Liver (tissue), 9 donors: ENCODE data around the gene GPR146. TPM values are rescaled to one million over a fixed set of nuclear protein-coding genes. Genes with fewer than 3 reads are reported as not detected.
"Not testable (repeated sequence)": the region's sequence is repeated elsewhere in the genome, so short reads cannot be mapped to it uniquely, and the experiment has no call there.

Source experiments
- DNase-seq: peaks from one replicate; pipeline ENCODE4 v3.0.0-alpha.2; 2017; ENCODE audit warnings: low spot score
- H3K27ac ChIP-seq, 2 donors: one replicate each; pipeline ENCODE4 v1.7.0; 2013; ENCODE audit warnings: inconsistent platforms in 2 of 2, low read length in 2 of 2, control low read depth in 1 of 2, low read depth in 1 of 2, mild to moderate bottlenecking in 1 of 2
- H3K27me3 ChIP-seq, 4 donors: one replicate each; pipeline versions ENCODE4 v1.6.1 to v1.7.0; 2013; ENCODE audit warnings: low read length in 3 of 4, inconsistent platforms in 1 of 4, mild to moderate bottlenecking in 1 of 4, moderate library complexity in 1 of 4; ENCODE audit not compliant: control insufficient read depth in 4 of 4, insufficient read depth in 4 of 4
- H3K36me3 ChIP-seq, 4 donors: one replicate each; pipeline versions ENCODE4 v1.6.1 to v1.7.0; 2013; ENCODE audit warnings: low read length in 3 of 4, mild to moderate bottlenecking in 3 of 4, low read depth in 1 of 4, moderate library complexity in 1 of 4; ENCODE audit not compliant: control insufficient read depth in 4 of 4, insufficient read depth in 3 of 4
- H3K4me1 ChIP-seq, 4 donors: one replicate each; pipeline versions ENCODE4 v1.6.1 to v1.7.0; 2013; ENCODE audit warnings: low read length in 3 of 4, mild to moderate bottlenecking in 3 of 4, moderate library complexity in 1 of 4; ENCODE audit not compliant: control insufficient read depth in 4 of 4, insufficient read depth in 4 of 4
- H3K4me3 ChIP-seq, 3 donors: one replicate each; pipeline versions ENCODE4 v1.6.1 to v1.7.0; 2013; ENCODE audit warnings: low read length in 3 of 3, control low read depth in 1 of 3, low read depth in 1 of 3, mild to moderate bottlenecking in 1 of 3
- H3K9ac ChIP-seq, 2 donors: one replicate each; pipeline ENCODE4 v1.7.0; 2013; ENCODE audit warnings: low read length in 2 of 2, mild to moderate bottlenecking in 2 of 2, moderate library complexity in 2 of 2, control low read depth in 1 of 2, low read depth in 1 of 2
- H3K9me3 ChIP-seq, 4 donors: one replicate each; pipeline versions ENCODE4 v1.6.1 to v1.7.0; 2013; ENCODE audit warnings: low read length in 3 of 4; ENCODE audit not compliant: control insufficient read depth in 4 of 4
- EGR1 ChIP-seq, 2 donors: IDR thresholded peaks; 2 replicates each; pipeline ENCODE4 v1.6.1; 2016 to 2018; ENCODE audit warnings: antibody characterized with exemption in 2 of 2, low read depth in 2 of 2
- FOXA2 ChIP-seq: IDR thresholded peaks from 2 replicates; pipeline ENCODE4 v1.6.1; 2016; ENCODE audit warnings: antibody characterized with exemption
- HNF4G ChIP-seq: IDR thresholded peaks from 2 replicates; pipeline ENCODE4 v1.6.1; 2016; ENCODE audit warnings: antibody characterized with exemption
- RAD21 ChIP-seq, 2 donors: IDR thresholded peaks; 2 replicates each; pipeline ENCODE4 v1.6.1; 2016; ENCODE audit warnings: antibody characterized with exemption in 2 of 2, mild to moderate bottlenecking in 2 of 2
- RXRA ChIP-seq, 2 donors: IDR thresholded peaks; 2 replicates each; pipeline ENCODE4 v1.6.1; 2017 to 2018; ENCODE audit warnings: antibody characterized with exemption in 2 of 2, mild to moderate bottlenecking in 1 of 2
- ZBTB33 ChIP-seq: IDR thresholded peaks from 2 replicates; pipeline ENCODE4 v1.6.1; 2016; ENCODE audit warnings: antibody characterized with exemption
- WGBS: extraction: QIAGEN DNeasy Blood & Tissue Kit; methylation state at CpG from one replicate; pipeline ENCODE4 v1.1.7; 2013; 5-methylcytosine and 5-hydroxymethylcytosine counted together
- polyA plus RNA-seq, 2 donors: library from polyadenylated mRNA; stranded (reverse) in 1 of 2; unstranded in 1 of 2; fragments of 200-250 nt in 1 of 2; fragments of >200 nt in 1 of 2; fragmentation: Nextera tagmentation in 1 of 2; extraction: Ambion mirVana in 1 of 2; gene quantifications; one replicate each; pipeline versions ENCODE4 v1.2.1 to v1.2.3, GENCODE V29; 2013 to 2015
- total RNA-seq, 2 donors: library from RNA; depleted of rRNA; stranded (reverse); fragments of >200 nt; gene quantifications; one replicate each; pipeline ENCODE4 v1.2.3, GENCODE V29; 2014
- donor health status: healthy.
- donor health status: healthy.
- donor health status: healthy.
- donor health status: healthy.
- donor health status: healthy.

The GPR146 gene
- total and polyA plus RNA-seq, 4 donors = 15.5 to 33.5 (median 26.7) TPM

DNA sequence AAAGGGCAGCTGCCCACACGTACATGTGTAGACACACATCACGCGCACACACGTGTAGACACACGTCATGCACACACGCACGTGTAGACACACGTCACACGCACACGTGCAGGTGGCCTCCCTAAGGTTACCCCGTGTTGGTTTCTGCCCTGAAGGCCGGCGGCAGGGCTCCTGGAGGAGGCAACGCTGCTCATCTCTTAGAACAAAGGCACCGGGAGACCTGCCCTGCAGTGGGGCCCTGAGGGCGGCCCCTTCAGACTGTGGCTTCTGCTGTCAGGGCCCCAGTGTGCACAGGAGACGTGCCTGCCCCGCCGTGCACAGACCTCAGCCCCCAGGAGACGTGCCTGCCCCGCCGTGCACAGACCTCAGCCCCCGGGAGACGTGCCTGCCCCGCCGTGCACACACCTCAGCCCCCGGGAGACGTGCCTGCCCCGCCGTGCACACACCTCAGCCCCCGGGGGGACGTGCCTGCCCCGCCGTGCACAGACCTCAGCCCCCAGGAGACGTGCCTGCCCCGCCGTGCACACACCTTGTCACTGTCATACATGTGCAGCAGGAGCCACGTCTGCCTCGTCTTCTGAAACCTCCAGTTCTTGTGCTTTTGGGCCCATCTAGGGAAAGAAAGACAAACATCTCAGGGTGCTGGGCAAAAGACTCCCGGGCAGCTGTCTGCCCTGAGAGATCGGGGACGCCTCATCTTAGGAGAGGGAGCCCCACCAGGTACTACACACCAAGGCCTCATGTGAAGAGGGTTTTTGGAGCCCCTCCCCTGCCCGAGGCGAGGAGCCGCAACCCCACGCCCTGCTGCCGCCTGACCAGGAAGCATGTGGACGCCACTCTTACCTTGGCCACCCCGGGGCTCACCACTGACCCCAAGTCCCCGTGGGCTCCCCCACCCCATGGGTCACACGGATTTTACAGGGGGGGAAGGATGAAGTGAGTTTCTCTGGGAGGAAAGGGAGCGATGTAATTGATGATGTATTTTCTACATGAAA, 44.1 kb upstream of the GPR146 start:
- H3K9me3 ChIP-seq = no peaks in the 10 kb centered on the region
- no peaks in the 10 kb centered on the region for H3K4me1 ChIP-seq
- no peak overlapping the region for H3K9ac ChIP-seq
- H3K27ac ChIP-seq = no peak overlapping the region
- H3K36me3 ChIP-seq = peaks cover 0 to 10% (median 1%) of the 10 kb centered on the region in 4 donors
- no peak for DNase-seq
- H3K27me3 ChIP-seq = no peaks in the 10 kb centered on the region
- TF ChIP-seq RAD21 (IDR thresholded peaks at IDR 0.05) = no peak
- no peak for TF ChIP-seq EGR1 (IDR thresholded peaks at IDR 0.05; ENCODE audit: low read depth in 2 of 2)
- TF ChIP-seq FOXA2 = no peak
- no peak for TF ChIP-seq HNF4G
- TF ChIP-seq RXRA (IDR thresholded peaks at IDR 0.05) = no peak
- no peak for TF ChIP-seq ZBTB33
- 93% methylated on average over 52 of the region's 52 CpGs for WGBS
- no peak overlapping the region for H3K4me3 ChIP-seq

GRCh38 chr7:1001069-1001770, 43.1 kb upstream of the GPR146 start:
- H3K27me3 ChIP-seq, H3K27ac ChIP-seq, H3K36me3 ChIP-seq, DNase-seq, H3K4me1 ChIP-seq, H3K4me3 ChIP-seq, H3K9ac ChIP-seq, H3K9me3 ChIP-seq: not testable (repeated sequence)
- 97% methylated on average over 14 of the region's 14 CpGs for WGBS

GRCh38 chr7:1002026-1002425, 42.3 kb upstream of the GPR146 start:
- H3K4me1 ChIP-seq, H3K9ac ChIP-seq, H3K27ac ChIP-seq, H3K9me3 ChIP-seq, H3K27me3 ChIP-seq, H3K4me3 ChIP-seq, DNase-seq, H3K36me3 ChIP-seq: not testable (repeated sequence)
- 97% methylated on average over 4 of the region's 4 CpGs for WGBS

DNA sequence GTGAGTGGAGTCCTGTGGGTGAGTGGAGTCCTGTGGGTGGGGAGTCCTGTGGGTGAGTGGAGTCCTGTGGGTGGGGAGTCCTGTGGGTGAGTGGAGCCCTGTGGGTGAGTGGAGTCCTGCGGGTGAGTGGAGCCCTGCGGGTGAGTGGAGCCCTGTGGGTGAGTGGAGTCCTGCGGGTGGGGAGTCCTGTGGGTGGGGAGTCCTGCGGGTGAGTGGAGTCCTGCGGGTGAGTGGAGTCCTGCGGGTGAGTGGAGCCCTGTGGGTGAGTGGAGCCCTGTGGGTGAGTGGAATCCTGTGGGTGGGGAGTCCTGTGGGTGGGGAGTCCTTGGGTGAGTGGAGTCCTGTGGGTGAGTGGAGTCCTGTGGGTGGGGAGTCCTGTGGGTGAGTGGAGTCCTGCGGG, 41.9 kb upstream of the GPR146 start:
- H3K36me3 ChIP-seq, H3K4me1 ChIP-seq, H3K9ac ChIP-seq, H3K27ac ChIP-seq, H3K4me3 ChIP-seq, DNase-seq, H3K27me3 ChIP-seq, H3K9me3 ChIP-seq: not testable (repeated sequence)
- 98% methylated on average over 7 of the region's 7 CpGs for WGBS
